SU-DHL-6 (cell line): ENCODE measurements around the gene SMAD7.

Experiments
- H2AFZ ChIP-seq: fragments of 200-600 bp; sonication (generic); 2 replicates; pipeline ENCODE4 v1.6.1; 2014; ENCODE audit warnings: low read depth, mild to moderate bottlenecking, moderate library complexity, mixed read lengths, antibody characterized with exemption, low read length; ENCODE audit not compliant: severe bottlenecking
- H3F3A ChIP-seq: fragments of 200-600 bp; shearing (Covaris generic); 2 replicates; pipeline ENCODE4 v1.6.0; 2016; ENCODE audit warnings: antibody characterized with exemption, mild to moderate bottlenecking; ENCODE audit not compliant: insufficient read depth
- H3K27ac ChIP-seq: fragments of 200-600 bp; sonication (generic); 2 replicates; pipeline ENCODE4 v1.5.1; 2016; ENCODE audit warnings: low read depth, mild to moderate bottlenecking, low read length, moderate library complexity, mixed read lengths
- H3K27me3 ChIP-seq: fragments of 200-600 bp; sonication (generic), shearing (Covaris generic); 2 replicates; pipeline ENCODE4 v1.6.0; 2014; ENCODE audit warnings: mild to moderate bottlenecking, low read length
- H3K36me3 ChIP-seq: fragments of 200-600 bp; sonication (generic); 2 replicates; pipeline ENCODE4 v1.6.1; 2014; ENCODE audit warnings: mild to moderate bottlenecking, low read length, mixed read lengths
- H3K4me2 ChIP-seq: fragments of 300-600, 200-600 bp; shearing (Covaris generic), sonication (generic); 2 replicates; pipeline ENCODE4 v1.6.0; 2014; ENCODE audit warnings: low read length, low read depth, mild to moderate bottlenecking; ENCODE audit not compliant: poor library complexity, severe bottlenecking
- H3K4me3 ChIP-seq: fragments of 200-600 bp; sonication (generic); 2 replicates; pipeline ENCODE4 v1.5.1; 2014; ENCODE audit warnings: antibody characterized with exemption, low read length, mild to moderate bottlenecking, mixed read lengths; ENCODE audit not compliant: insufficient read depth, poor library complexity, severe bottlenecking
- H3K79me2 ChIP-seq: fragments of 200-600 bp; sonication (generic); 2 replicates; pipeline ENCODE4 v1.6.1; 2014; ENCODE audit warnings: mild to moderate bottlenecking, low read length, moderate library complexity; ENCODE audit not compliant: insufficient read depth
- H3K9ac ChIP-seq: fragments of 200-600 bp; sonication (generic); 2 replicates; pipeline ENCODE4 v1.7.0; 2014; ENCODE audit warnings: mild to moderate bottlenecking, low read length
- H3K9me2 ChIP-seq: fragments of 200-600 bp; sonication (generic); replicated peaks from 2 replicates; pipeline ENCODE4 v1.6.1; 2014; ENCODE audit warnings: low read length; ENCODE audit not compliant: insufficient read depth
- H3K9me3 ChIP-seq: fragments of 200-600 bp; sonication (generic); 2 replicates; pipeline ENCODE4 v1.6.1; 2014; ENCODE audit warnings: low read length, mixed read lengths; ENCODE audit not compliant: insufficient read depth
- H4K20me1 ChIP-seq: fragments of 200-600 bp; sonication (generic); 2 replicates; pipeline ENCODE4 v1.6.1; 2014; ENCODE audit warnings: low read depth, mild to moderate bottlenecking, antibody characterized with exemption, low read length, moderate library complexity, mixed read lengths
- EZH2phosphoT487 ChIP-seq: fragments of 200-600 bp; sonication (generic), shearing (Covaris generic); conservative IDR thresholded peaks from 2 replicates; pipeline ENCODE4 v1.6.1; 2018; ENCODE audit warnings: mild to moderate bottlenecking, antibody characterized with exemption, low read length, moderate library complexity, mixed read lengths
- TF ChIP-seq, protein P1 (sequence below): fragments of 200-600 bp; sonication (generic); IDR thresholded peaks from one replicate; pipeline ENCODE4 v1.5.1; 2017; ENCODE audit warnings: antibody characterized with exemption, mild to moderate bottlenecking, low read length, moderate library complexity; ENCODE audit not compliant: insufficient read depth, poor library complexity, severe bottlenecking

The SMAD7 gene

GRCh38 chr18:48902856-48903601 is 47.7 kb downstream of the SMAD7 start:
- no peaks in the 10 kb centered on the region for H3F3A ChIP-seq
- no peak overlapping the region for H3K4me2 ChIP-seq
- no peak overlapping the region for H3K27ac ChIP-seq
- H3K4me3 ChIP-seq = no peak overlapping the region
- no peaks in the 10 kb centered on the region for H3K9me2 ChIP-seq
- no peak overlapping the region for H3K9ac ChIP-seq
- no peak for TF ChIP-seq EZH2phosphoT487
- TF ChIP-seq, protein P1, sequence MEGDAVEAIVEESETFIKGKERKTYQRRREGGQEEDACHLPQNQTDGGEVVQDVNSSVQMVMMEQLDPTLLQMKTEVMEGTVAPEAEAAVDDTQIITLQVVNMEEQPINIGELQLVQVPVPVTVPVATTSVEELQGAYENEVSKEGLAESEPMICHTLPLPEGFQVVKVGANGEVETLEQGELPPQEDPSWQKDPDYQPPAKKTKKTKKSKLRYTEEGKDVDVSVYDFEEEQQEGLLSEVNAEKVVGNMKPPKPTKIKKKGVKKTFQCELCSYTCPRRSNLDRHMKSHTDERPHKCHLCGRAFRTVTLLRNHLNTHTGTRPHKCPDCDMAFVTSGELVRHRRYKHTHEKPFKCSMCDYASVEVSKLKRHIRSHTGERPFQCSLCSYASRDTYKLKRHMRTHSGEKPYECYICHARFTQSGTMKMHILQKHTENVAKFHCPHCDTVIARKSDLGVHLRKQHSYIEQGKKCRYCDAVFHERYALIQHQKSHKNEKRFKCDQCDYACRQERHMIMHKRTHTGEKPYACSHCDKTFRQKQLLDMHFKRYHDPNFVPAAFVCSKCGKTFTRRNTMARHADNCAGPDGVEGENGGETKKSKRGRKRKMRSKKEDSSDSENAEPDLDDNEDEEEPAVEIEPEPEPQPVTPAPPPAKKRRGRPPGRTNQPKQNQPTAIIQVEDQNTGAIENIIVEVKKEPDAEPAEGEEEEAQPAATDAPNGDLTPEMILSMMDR = no peak
- no peaks in the 10 kb centered on the region for H4K20me1 ChIP-seq
- no peaks in the 10 kb centered on the region for H3K36me3 ChIP-seq
- no peaks in the 10 kb centered on the region for H3K27me3 ChIP-seq
- H2AFZ ChIP-seq = no peak overlapping the region
- H3K9me3 ChIP-seq = no peaks in the 10 kb centered on the region
- H3K79me2 ChIP-seq = no peaks in the 10 kb centered on the region

- H3K4me3 ChIP-seq = no peak overlapping the region
- no peak overlapping the region for H3K27ac ChIP-seq
- no peaks in the 10 kb centered on the region for H4K20me1 ChIP-seq
- no peaks in the 10 kb centered on the region for H3F3A ChIP-seq
- H3K9me3 ChIP-seq = no peaks in the 10 kb centered on the region
- H3K79me2 ChIP-seq = no peaks in the 10 kb centered on the region
- H2AFZ ChIP-seq = no peak overlapping the region
- no peaks in the 10 kb centered on the region for H3K9me2 ChIP-seq
- no peak overlapping the region for H3K4me2 ChIP-seq
- no peak overlapping the region for H3K9ac ChIP-seq
- no peaks in the 10 kb centered on the region for H3K36me3 ChIP-seq
- no peaks in the 10 kb centered on the region for H3K27me3 ChIP-seq
- TF ChIP-seq EZH2phosphoT487 = no peak
- TF ChIP-seq, protein P1 = no peak
Measured at GRCh38 chr18:48902023-48902855, 48.5 kb downstream of the SMAD7 start.

- Histone ChIP-seq H3K9me2 (no peaks in the 10 kb centered on the region), H3K27ac (no peak overlapping the region), H3K79me2 (no peaks in the 10 kb centered on the region), H3K36me3 (no peaks in the 10 kb centered on the region), H3K9me3 (no peaks in the 10 kb centered on the region), H3K9ac (no peak overlapping the region), H4K20me1 (no peaks in the 10 kb centered on the region), H3K4me3 (no peak overlapping the region), H3K4me2 (no peak overlapping the region), H3F3A (no peaks in the 10 kb centered on the region), H3K27me3 (no peaks in the 10 kb centered on the region), H2AFZ (no peak overlapping the region)
- no peak for TF ChIP-seq EZH2phosphoT487
- TF ChIP-seq, protein P1 = no peak
Measured at GRCh38 chr18:48901145-48902022, 49.4 kb downstream of the SMAD7 start.
